Measurements from ENCODE around the gene NUP93.
"Not testable (repeated sequence)": the region's sequence is repeated elsewhere in the genome, so short reads cannot be mapped to it uniquely, and the experiment has no call there.

The NUP93 gene

DNA sequence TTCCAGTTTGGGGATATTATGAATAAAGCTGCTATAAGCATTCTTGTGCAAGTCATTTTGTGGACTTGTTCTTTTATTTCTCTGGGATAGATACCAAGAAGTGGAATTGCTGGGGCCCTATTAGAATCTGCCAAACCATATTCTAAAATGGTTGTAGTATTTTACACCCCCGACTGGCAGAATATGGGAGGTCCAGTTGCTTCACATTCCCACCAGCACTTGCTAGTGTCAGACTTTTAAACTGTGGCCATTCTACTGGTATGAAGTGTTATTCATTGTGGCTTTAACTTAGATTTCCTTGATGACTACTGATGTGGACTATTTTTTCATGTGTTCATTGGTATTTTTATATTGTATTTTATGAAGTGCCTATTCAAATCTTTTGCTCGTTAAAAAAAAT lies 18.1 kb upstream of the NUP93 start:
- TF ChIP-seq, protein P1, sequence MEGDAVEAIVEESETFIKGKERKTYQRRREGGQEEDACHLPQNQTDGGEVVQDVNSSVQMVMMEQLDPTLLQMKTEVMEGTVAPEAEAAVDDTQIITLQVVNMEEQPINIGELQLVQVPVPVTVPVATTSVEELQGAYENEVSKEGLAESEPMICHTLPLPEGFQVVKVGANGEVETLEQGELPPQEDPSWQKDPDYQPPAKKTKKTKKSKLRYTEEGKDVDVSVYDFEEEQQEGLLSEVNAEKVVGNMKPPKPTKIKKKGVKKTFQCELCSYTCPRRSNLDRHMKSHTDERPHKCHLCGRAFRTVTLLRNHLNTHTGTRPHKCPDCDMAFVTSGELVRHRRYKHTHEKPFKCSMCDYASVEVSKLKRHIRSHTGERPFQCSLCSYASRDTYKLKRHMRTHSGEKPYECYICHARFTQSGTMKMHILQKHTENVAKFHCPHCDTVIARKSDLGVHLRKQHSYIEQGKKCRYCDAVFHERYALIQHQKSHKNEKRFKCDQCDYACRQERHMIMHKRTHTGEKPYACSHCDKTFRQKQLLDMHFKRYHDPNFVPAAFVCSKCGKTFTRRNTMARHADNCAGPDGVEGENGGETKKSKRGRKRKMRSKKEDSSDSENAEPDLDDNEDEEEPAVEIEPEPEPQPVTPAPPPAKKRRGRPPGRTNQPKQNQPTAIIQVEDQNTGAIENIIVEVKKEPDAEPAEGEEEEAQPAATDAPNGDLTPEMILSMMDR (IDR thresholded peaks at IDR 0.05; ENCODE audit: low read depth, low read length): no peak
- no peak for DNase-seq (ENCODE audit: extremely low read depth, low read depth)

DNA sequence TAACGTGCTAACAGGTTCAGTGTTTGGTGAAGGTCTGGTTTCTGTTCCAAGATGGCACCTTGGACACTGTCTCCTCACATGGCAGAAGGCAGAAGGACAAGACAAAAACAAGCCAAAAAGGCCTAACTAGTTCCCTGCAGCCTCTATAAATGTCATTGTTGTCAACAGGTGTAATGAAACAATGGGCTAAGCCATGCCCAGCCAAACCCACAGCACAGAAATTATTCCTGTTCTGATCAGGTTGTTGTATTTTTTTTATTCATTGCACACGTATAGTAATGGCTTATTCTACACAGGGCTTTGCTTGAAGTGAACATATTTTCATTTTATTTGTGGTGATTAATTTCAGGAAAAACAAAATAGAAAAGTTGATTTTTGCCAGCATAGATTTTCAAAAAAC lies 16.1 kb upstream of the NUP93 start:
- TF ChIP-seq, protein P1 (IDR thresholded peaks at IDR 0.05; ENCODE audit: low read depth, low read length): no peak
- no peak for DNase-seq (ENCODE audit: extremely low read depth, low read depth)

DNA sequence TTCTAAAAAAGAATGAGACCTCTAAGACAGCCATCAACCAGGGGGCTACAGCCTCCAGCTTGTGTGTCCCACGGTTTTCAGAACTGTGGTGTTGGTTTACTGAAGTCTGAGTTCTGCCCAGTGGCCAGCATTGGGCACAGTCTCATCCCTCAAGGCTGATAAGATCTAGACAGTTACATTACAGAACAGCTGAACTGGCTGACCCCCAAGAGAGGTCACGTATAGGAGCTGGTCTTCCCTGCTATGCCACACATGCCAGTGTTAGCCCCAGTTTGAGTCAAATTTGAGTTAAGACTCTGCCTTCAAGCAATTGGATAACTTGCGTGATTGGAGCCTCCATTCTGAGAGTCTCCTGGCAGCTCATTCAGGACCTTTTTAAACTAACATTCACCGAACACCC lies 14.8 kb upstream of the NUP93 start:
- TF ChIP-seq, protein P1 (IDR thresholded peaks at IDR 0.05; ENCODE audit: low read depth, low read length): no peak

DNA sequence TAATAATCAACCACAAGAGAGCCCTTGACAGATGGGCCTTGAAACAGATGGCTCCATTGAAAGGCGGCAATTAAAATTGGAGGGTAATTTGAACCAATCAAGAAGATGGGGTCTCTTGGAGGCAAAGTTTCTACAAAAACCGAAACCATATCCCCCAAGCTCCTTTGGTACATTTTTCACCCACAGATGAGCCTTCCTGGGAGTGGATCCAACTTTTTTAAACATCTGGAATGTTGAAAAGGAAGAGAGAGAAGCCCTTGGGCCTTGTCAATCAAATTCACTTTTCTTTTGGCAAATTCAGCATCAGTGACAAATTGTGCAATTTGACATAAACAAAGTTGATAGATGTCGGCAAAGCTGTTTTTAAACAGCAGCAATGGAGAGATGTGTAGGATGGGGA lies 13.2 kb upstream of the NUP93 start:
- TF ChIP-seq, protein P1 (IDR thresholded peaks at IDR 0.05; ENCODE audit: low read depth, low read length): no peak
- DNase-seq (ENCODE audit: extremely low read depth, low read depth): no peak

More for the DNA sequence above, 14.8 kb upstream of the NUP93 start:
- no peak for DNase-seq (ENCODE audit: extremely low read depth, low read depth)

DNA sequence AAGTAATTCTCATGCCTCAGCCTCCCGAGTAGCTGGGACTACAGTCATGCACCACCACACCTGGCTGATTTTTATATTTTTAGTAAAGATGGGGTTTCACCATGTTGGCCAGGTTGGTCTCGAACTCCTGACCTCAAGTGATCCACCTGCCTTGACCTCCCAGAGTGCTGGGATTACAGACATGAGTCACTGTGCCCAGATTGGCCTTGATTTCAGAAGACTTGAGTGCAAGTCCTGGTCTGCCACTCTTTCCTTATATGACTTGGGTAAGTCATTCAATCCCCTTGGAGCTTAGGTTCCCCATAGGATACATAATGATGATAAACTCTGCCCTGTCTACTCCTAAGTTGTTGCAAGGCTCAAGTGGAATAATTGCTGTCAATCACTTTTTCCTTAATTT lies 12.4 kb upstream of the NUP93 start:
- DNase-seq (ENCODE audit: extremely low read depth, low read depth): not testable (repeated sequence)

DNA sequence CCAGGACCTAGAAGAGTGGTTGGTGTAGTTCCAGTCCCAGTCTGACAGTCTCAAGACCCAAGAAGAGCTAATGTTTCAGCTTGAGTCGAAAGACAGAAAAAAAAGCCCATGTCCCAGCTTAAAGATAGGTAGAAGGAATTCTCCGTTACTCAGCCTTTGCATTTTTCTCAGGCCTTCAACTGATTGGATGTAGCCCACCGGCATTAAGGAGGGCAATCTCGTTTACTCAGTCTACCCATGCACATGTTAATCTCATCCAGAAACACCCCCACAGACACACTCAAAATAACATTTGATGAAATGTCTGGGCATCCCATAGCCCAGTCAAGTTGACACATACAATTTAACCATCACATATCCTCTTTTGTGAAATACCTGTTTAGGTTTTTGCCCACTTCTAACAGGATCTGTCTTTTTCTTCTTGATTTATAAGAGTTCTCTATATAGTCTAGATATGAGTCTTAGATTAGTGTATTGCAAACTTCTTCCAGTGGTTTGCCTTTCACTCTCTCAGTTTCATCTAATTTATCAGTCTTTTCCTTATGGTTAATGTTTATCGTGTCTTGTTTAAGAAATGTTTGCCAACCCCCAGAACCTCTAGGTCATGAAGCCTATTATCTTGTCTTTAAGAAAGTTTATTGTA lies 7.6 kb upstream of the NUP93 start:
- no peak for DNase-seq (ENCODE audit: extremely low read depth, low read depth)
- TF ChIP-seq, protein P1 (IDR thresholded peaks at IDR 0.05; ENCODE audit: low read depth, low read length): no peak

DNA sequence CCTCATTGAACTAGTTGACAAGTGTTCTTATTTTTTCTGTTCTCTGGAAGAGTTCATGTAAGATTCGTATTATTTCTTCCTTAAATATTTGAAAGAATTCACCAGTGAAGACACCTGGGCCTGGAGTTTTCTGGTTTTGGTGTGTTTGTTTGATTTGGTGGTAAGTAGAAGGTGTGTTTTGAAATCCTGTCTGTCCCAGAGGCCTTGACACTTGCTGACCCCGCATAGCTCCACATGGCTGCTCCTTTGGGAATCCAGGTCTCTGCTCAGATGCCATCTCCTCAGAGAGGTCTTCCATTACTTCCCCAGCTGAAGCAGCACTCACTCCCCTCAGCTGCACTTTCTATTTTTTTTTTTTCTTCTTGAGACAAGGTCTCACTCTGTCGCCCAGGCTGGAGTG lies 5.7 kb upstream of the NUP93 start:
- TF ChIP-seq, protein P1 (IDR thresholded peaks at IDR 0.05; ENCODE audit: low read depth, low read length): no peak
- no peak for DNase-seq (ENCODE audit: extremely low read depth, low read depth)

DNA sequence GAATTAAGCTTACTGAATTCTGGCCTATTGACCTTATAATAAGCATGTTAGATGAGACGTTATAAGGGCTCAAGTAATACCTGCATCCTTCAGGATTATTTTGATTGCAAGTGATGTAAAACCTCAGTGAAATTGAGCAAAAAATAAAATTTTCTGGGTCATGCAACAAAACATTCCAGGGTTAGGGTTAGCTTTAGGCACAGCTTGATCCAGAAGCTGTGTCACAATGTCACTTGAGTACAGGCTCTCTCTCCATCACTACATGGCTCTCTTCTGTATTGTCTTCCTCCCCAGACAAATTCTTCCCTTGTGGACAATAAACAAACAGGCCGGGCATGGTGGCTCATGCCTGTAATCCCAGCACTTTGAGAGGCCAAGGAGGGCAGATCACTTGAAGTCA lies 3.6 kb upstream of the NUP93 start:
- DNase-seq (ENCODE audit: extremely low read depth, low read depth): no peak
- TF ChIP-seq, protein P1 (IDR thresholded peaks at IDR 0.05; ENCODE audit: low read depth, low read length): no peak

Measured in AG09319 (cell line).